Stimulated activated memory B cell treated with anti-CD40 and anti-IgM and Interleukin-4, amounts not matched to agents 10 μg/mL and 1 μg/mL and 100 μg/mL, for 72 hours (primary cell): ENCODE results near the gene XPO6.

Experiments
- ATAC-seq: fragments of 150-1000 bp; cut with Tn5 transposase; 2 replicates; pipeline ENCODE4 v1.10.0; 2021
- H3K27ac Mint-ChIP-seq: one replicate; pipeline ENCODE4 v1.8.0; 2022; ENCODE audit warnings: mild to moderate bottlenecking, mixed read lengths
- H3K27me3 Mint-ChIP-seq: one replicate; pipeline ENCODE4 v1.8.0; 2022; ENCODE audit warnings: mixed read lengths
- H3K36me3 Mint-ChIP-seq: one replicate; pipeline ENCODE4 v1.8.0; 2022; ENCODE audit warnings: mixed read lengths
- H3K4me1 Mint-ChIP-seq: one replicate; pipeline ENCODE4 v1.8.0; 2022; ENCODE audit warnings: mixed read lengths
- H3K4me3 Mint-ChIP-seq: one replicate; pipeline ENCODE4 v1.8.0; 2022; ENCODE audit warnings: mild to moderate bottlenecking, moderate library complexity, mixed read lengths
- H3K9me3 Mint-ChIP-seq: one replicate; pipeline ENCODE4 v1.8.0; 2022; ENCODE audit warnings: mixed read lengths

The XPO6 gene

DNA sequence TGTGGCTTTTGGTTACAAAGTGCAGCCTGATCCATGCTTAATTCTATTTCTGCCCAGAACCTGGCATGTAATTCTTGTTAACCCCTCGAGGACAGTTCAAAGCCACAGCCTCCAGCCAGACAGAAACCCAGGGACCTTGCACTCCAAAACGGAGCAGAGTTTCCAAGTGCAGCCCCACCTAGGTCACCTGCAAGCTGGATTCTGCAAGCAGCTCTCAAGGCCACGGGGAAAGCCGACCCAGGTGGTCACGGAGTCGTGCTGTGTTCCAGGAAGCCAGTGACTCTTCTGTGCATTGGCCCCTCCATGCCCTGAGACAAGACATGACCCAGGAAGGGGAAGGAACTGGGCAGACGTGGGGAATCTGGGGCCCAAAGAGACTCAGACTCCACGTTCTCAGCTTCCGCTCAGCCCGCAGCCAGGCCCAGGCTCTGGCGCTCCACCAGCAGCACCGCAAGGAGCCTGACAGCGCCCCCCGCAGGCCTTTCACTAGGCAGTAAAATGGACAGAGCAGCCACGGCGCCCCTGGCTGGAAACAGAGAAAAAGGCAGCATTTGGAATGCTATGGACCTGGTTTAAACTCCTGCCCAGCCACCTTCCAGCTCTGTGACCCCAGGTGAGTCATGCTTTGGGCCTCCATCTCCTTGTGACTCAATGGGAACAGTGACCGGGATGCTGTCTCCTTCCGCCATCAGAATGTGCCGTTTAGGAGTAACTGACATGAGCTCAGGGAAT is 121.0 kb downstream of the XPO6 start:
- peaks cover 8% of the 10 kb centered on the region for H3K9me3 Mint-ChIP-seq
- ATAC-seq = no peak
- H3K36me3 Mint-ChIP-seq = peaks cover 7% of the 10 kb centered on the region
- H3K27ac Mint-ChIP-seq = no peak overlapping the region
- H3K4me1 Mint-ChIP-seq = peaks cover 17% of the 10 kb centered on the region
- H3K27me3 Mint-ChIP-seq = no peaks in the 10 kb centered on the region
- H3K4me3 Mint-ChIP-seq = no peak overlapping the region

DNA sequence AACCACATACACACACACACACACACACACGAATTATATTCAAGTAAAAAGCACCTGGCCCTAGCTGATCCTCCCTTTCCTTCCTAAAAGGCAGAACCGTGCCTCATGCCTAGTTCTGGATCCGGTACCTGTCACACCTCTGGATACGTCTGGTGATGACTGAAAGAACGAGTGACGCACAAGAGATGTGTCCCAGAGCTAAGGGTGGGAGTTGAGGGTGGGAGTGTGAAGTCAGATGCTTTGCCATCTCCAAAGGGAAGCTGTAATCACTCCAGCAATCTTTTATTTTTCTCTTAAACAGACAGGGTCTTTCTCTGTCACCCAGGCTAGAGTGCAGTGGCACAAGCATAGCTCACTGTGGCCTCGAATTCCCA is 121.8 kb downstream of the XPO6 start:
- Mint-ChIP-seq H3K27me3 (no peaks in the 10 kb centered on the region), H3K27ac (peak overlapping the region; percentile 61), H3K4me1 (peaks cover 17% of the 10 kb centered on the region), H3K36me3 (peaks cover 7% of the 10 kb centered on the region), H3K9me3 (peaks cover 8% of the 10 kb centered on the region), H3K4me3 (no peak overlapping the region)
- no peak for ATAC-seq

- ATAC-seq = peak; percentile 10
- peaks cover 8% of the 10 kb centered on the region for H3K9me3 Mint-ChIP-seq
- H3K27ac Mint-ChIP-seq = peak overlapping the region; percentile 61
- peaks cover 17% of the 10 kb centered on the region for H3K4me1 Mint-ChIP-seq
- H3K36me3 Mint-ChIP-seq = peaks cover 7% of the 10 kb centered on the region
- no peak overlapping the region for H3K4me3 Mint-ChIP-seq
- H3K27me3 Mint-ChIP-seq = no peaks in the 10 kb centered on the region
Measured at GRCh38 chr16:28089205-28089991, 122.4 kb downstream of the XPO6 start.

DNA sequence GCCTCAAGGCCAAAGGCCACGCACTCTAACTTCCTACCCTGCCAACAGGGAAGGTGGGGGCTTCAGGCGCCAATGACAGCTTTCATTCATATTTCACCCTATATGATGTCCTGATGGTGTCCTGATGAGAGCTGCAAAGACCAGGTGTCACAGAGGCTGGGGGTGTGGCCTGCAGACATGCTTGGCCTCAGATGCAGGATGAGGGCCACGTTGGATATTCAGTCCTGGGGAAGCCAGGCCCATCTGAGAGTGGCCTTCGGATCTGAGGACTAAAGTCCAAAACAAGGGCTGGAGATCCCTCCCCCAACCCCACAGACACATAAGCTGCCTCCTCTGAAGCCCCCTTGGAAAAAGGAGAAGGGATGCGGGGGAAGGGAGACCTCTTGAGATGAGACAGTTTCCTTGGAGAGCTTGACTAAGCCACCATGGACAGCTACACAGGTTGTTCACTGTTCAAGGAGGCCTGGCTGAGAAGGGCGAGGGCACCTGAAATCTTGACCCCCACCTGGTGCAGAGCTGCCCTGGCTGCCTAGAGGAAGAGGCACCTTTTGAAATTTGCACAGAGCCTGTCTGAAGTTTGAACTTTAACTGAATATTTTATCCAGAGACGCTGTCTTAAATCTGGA is 124.0 kb downstream of the XPO6 start:
- H3K9me3 Mint-ChIP-seq = peaks cover 8% of the 10 kb centered on the region
- no peak overlapping the region for H3K4me3 Mint-ChIP-seq
- no peak for ATAC-seq
- H3K27ac Mint-ChIP-seq = peak overlapping the region; percentile 48
- peaks cover 17% of the 10 kb centered on the region for H3K4me1 Mint-ChIP-seq
- no peaks in the 10 kb centered on the region for H3K27me3 Mint-ChIP-seq
- H3K36me3 Mint-ChIP-seq = peaks cover 7% of the 10 kb centered on the region

GRCh38 chr16:28087140-28087660 is 124.6 kb downstream of the XPO6 start:
- H3K4me1 Mint-ChIP-seq = peaks cover 17% of the 10 kb centered on the region
- no peak overlapping the region for H3K4me3 Mint-ChIP-seq
- ATAC-seq = no peak
- peaks cover 8% of the 10 kb centered on the region for H3K9me3 Mint-ChIP-seq
- peaks cover 7% of the 10 kb centered on the region for H3K36me3 Mint-ChIP-seq
- H3K27ac Mint-ChIP-seq = no peak overlapping the region
- H3K27me3 Mint-ChIP-seq = no peaks in the 10 kb centered on the region

DNA sequence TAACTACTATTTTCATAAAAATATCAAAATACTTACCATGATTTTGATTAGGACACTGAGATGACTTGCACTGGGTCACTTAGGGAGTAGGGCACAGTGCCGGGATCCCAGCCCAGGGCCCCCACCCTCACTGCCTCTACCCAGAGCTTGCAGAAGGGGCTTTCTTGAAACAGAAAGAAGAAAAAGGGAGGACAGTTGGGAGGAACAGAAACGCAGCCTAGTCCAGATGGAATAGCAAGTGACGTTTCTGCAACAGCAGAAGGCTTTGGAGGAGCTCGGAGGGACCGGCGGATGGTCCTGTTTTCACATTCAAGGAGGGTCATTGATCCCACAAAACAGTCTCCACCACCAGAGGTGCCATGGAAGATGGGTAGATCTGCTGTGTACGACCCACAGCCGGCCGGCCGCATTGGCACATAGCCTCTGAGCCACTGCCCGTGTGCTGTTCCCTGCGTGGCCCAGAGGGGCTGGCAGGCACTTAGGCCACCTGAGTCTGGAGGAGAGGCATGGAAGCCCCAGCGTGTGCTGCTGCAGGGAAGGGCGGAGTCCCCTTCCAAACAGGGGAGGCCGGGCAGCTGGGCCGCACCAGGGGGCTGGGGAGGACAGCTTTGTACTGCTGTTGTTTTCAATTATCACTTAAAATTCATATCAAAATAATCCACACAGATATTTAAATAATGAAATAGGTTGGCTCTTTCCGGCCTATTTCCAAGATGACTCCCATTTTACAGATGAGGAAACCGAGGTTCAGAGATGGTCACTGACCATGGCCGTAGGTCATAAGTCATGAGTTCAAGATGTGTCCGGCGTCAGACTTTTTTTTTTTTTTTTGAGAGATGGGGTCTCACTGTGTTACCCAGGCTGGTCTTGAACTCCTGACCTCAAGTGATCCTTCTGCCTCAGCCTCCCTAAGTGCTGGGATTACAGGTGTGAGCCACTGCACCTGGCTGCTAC is 125.3 kb downstream of the XPO6 start:
- Mint-ChIP-seq H3K27ac (no peak overlapping the region), H3K4me3 (no peak overlapping the region), H3K9me3 (peaks cover 8% of the 10 kb centered on the region), H3K36me3 (peaks cover 7% of the 10 kb centered on the region), H3K4me1 (peaks cover 17% of the 10 kb centered on the region), H3K27me3 (no peaks in the 10 kb centered on the region)
- ATAC-seq = no peak

GRCh38 chr16:28085389-28086171 is 126.2 kb downstream of the XPO6 start:
- peaks cover 16% of the 10 kb centered on the region for H3K4me1 Mint-ChIP-seq
- peaks cover 8% of the 10 kb centered on the region for H3K9me3 Mint-ChIP-seq
- H3K36me3 Mint-ChIP-seq = peaks cover 7% of the 10 kb centered on the region
- no peak for ATAC-seq
- H3K27me3 Mint-ChIP-seq = no peaks in the 10 kb centered on the region
- no peak overlapping the region for H3K27ac Mint-ChIP-seq
- no peak overlapping the region for H3K4me3 Mint-ChIP-seq

GRCh38 chr16:28084209-28084608 is 127.6 kb downstream of the XPO6 start:
- no peak overlapping the region for H3K27ac Mint-ChIP-seq
- H3K4me1 Mint-ChIP-seq = peaks cover 2% of the 10 kb centered on the region
- no peak for ATAC-seq
- H3K9me3 Mint-ChIP-seq = peaks cover under 1% of the 10 kb centered on the region
- peaks cover 1% of the 10 kb centered on the region for H3K36me3 Mint-ChIP-seq
- no peaks in the 10 kb centered on the region for H3K27me3 Mint-ChIP-seq
- no peak overlapping the region for H3K4me3 Mint-ChIP-seq

GRCh38 chr16:28082624-28083023 is 129.1 kb downstream of the XPO6 start:
- no peak for ATAC-seq
- no peaks in the 10 kb centered on the region for H3K9me3 Mint-ChIP-seq
- no peaks in the 10 kb centered on the region for H3K27me3 Mint-ChIP-seq
- H3K27ac Mint-ChIP-seq = no peak overlapping the region
- no peaks in the 10 kb centered on the region for H3K4me1 Mint-ChIP-seq
- no peak overlapping the region for H3K4me3 Mint-ChIP-seq
- H3K36me3 Mint-ChIP-seq = no peaks in the 10 kb centered on the region

- Mint-ChIP-seq H3K4me1 (no peaks in the 10 kb centered on the region), H3K27me3 (no peaks in the 10 kb centered on the region), H3K9me3 (no peaks in the 10 kb centered on the region), H3K4me3 (no peak overlapping the region), H3K36me3 (no peaks in the 10 kb centered on the region), H3K27ac (no peak overlapping the region)
- no peak for ATAC-seq
Measured at GRCh38 chr16:28081391-28081968, 130.3 kb downstream of the XPO6 start.

GRCh38 chr16:28078261-28078660 is 133.5 kb downstream of the XPO6 start:
- ATAC-seq = no peak
- no peak overlapping the region for H3K4me3 Mint-ChIP-seq
- H3K27me3 Mint-ChIP-seq = peaks cover 12% of the 10 kb centered on the region
- H3K27ac Mint-ChIP-seq = no peak overlapping the region
- peaks cover 4% of the 10 kb centered on the region for H3K9me3 Mint-ChIP-seq
- H3K4me1 Mint-ChIP-seq = no peaks in the 10 kb centered on the region
- H3K36me3 Mint-ChIP-seq = no peaks in the 10 kb centered on the region

- Mint-ChIP-seq H3K36me3 (no peaks in the 10 kb centered on the region), H3K27me3 (peaks cover 12% of the 10 kb centered on the region), H3K4me1 (no peaks in the 10 kb centered on the region), H3K9me3 (peaks cover 9% of the 10 kb centered on the region), H3K27ac (no peak overlapping the region), H3K4me3 (no peak overlapping the region)
- no peak for ATAC-seq
Measured at GRCh38 chr16:28073836-28074235, 137.9 kb downstream of the XPO6 start.

DNA sequence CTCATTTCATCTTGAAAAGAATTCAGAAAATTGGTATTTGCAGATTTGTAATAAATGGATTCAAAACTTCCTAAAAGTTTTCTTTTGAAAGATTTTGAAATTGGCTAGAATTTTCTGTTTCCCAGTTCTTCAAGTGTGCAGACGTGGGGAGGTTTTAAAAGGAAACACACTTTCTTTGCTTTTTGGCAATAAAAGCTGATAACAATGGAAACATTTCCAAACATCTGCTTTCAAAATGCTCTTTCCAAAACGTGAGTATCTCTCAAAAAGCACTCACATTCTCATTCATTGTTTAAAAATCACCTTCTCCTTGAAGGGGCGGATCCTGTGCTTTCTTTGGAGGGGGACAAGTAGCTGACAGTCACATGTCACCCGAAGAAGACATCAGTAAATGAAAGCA is 139.7 kb downstream of the XPO6 start:
- H3K27ac Mint-ChIP-seq = no peak overlapping the region
- H3K36me3 Mint-ChIP-seq = no peaks in the 10 kb centered on the region
- peaks cover 9% of the 10 kb centered on the region for H3K9me3 Mint-ChIP-seq
- ATAC-seq = no peak
- no peak overlapping the region for H3K4me3 Mint-ChIP-seq
- peaks cover 12% of the 10 kb centered on the region for H3K27me3 Mint-ChIP-seq
- H3K4me1 Mint-ChIP-seq = no peaks in the 10 kb centered on the region
